HG02973 (cell line): Measurements from ENCODE around the gene GPR176.

Experiments used
- ATAC-seq: cut with Tn5 transposase; IDR thresholded peaks from one replicate; pipeline ENCODE4 v1.9.1; 2021; ENCODE audit warnings: moderate library complexity; ENCODE audit not compliant: unreplicated experiment

GPR176 gene

DNA sequence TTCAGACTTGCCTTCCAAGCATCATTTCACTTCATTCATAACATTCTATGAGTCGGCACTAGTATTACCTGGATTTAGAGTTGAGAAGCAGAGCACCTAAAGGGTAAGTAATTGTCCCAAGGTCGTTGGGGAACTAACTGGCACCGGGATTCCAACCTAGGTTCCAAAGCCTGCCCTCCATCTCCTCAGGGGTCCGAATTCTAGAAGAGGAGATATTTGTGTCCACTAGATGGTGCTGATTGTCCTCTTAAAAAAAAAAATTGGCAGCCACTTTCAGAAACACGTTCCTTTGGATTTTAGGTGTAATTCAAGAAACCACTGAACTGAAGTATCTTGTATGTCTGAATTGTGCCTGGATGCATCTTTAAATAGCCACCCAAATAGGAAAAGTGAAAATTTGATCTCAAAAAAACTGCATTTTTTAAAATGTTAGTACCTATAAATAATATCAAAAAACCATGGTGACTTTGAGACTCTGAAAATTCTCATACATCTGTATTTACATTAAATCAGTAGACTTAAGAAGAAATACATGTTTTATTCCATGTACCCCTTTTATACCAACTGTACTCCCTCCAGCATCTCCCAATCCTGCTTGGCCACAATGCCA lies 133.5 kb downstream of the GPR176 start:
- no peak for ATAC-seq

- ATAC-seq = no peak
Measured at GRCh38 chr15:39785841-39786240, 134.2 kb downstream of the GPR176 start.

DNA sequence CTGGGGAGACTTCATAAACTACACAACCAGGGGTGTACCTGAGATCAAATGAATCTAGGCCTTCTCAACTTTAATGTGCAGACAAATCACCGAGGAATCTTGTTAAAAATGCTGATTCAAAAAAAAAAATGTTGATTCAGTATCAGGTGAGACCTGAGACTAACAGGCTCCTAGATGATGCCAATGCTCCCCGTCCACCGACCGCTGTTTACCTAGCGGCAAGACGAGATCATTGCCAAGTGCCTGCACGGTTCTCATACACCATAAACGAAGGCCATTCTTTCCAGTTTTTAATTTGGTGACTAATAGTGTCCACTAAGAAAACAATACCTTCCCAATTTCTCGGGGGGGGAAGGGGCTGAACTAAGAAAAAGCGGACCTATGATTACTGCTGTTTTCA lies 134.9 kb downstream of the GPR176 start:
- ATAC-seq = no peak

DNA sequence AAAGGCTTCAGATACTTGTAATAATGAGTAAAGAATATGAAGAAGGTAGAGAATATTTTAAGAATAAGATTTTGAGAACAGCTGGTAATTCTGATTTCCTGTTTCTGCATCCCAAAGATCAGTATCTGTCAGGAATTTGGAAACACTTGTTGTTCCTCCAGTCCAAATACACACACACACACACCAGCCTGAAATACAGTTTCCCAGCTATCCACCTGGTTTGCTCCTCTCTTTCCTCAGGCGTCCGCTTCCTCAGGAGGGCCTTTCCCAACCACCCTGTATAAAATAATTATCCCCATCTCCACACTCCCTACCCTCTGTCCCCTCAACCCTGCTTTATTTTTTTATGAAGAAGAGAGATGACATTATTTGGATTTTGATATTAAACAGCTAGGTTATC lies 135.4 kb downstream of the GPR176 start:
- ATAC-seq = no peak

- ATAC-seq = no peak
Measured at GRCh38 chr15:39784125-39784524, 135.9 kb downstream of the GPR176 start.

GRCh38 chr15:39783244-39783820 lies 136.7 kb downstream of the GPR176 start:
- no peak for ATAC-seq

DNA sequence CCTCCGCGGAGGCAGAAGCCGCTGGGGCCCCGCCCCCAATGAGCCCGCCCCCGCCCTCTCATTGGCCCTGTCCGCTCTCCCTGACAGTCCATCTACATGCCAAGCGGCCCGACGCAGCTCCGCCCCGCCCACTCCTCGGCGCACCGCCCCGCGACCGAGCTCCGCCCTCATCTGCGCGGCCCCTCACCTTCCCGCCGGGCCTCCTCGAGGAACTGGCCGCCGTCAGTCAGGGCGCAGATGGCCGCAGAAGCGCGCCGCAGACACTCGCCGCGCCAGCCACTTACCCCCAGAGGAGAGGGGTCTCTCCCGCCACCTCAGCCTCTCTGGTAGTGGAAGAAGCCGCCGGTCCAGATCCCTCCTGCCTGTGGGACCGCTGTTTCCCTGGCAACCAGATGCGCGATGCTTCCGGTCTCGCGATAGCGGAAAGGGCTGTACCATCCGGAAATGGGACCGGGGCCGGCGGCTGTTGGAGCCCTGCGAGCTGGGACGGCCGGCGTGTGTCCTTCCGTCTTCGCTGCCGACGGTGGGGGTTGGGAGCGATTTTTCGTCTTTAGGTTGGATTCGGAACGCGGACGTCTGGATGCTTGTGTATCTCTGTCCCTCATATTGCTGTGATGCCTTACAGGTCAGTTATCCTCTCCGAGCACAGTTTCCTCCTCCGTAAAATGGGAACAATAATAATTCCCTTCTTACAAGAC lies 137.5 kb downstream of the GPR176 start, which contains the start of gene FSIP1:
FSIP1 (minus strand) TSS at position 401 of the 698 bp plus-strand sequence. CDS start 6,317 bp downstream, outside the sequence.
- peak; percentile 95 for ATAC-seq

DNA sequence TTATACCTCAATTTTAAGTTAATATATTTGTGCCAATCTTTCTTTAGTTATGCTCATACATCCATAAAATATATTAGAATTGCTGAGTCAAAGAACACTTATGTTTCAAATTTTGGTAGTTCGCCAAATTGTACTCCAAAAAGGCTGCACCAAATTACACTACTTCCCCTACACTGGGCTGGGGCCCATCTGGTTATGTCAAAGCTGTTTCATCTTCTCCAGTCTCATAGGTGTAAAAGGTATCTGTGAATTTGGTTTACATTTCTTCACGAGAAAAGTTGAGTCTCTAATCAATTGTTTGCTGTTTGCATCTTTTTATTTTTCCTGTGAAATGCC lies 138.1 kb downstream of the GPR176 start:
- ATAC-seq = no peak

- ATAC-seq = no peak
Measured at GRCh38 chr15:39781147-39781966, 138.7 kb downstream of the GPR176 start.

GRCh38 chr15:39778021-39778420 lies 142.0 kb downstream of the GPR176 start:
- no peak for ATAC-seq

GRCh38 chr15:39777496-39777895 lies 142.6 kb downstream of the GPR176 start:
- ATAC-seq = no peak

DNA sequence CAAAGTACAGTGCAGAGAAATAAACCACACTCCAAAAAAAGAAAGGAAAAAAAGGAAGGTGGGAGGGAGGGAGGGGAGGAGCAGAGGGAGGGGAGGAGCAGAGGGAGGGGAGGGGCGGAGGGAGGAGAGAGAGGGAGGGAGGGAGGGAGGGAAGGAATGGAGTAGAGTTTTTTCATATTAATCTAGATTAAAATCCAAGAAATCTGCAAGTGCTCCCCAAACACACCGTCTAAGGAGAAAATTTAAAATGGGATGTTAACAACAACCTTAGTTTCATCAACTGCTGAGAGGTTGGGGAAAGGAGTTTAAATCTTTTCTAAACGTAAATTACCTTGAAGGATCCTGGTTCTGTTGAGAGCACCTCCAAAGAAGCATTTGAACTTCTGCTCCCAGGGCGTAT lies 144.0 kb downstream of the GPR176 start:
- no peak for ATAC-seq

DNA sequence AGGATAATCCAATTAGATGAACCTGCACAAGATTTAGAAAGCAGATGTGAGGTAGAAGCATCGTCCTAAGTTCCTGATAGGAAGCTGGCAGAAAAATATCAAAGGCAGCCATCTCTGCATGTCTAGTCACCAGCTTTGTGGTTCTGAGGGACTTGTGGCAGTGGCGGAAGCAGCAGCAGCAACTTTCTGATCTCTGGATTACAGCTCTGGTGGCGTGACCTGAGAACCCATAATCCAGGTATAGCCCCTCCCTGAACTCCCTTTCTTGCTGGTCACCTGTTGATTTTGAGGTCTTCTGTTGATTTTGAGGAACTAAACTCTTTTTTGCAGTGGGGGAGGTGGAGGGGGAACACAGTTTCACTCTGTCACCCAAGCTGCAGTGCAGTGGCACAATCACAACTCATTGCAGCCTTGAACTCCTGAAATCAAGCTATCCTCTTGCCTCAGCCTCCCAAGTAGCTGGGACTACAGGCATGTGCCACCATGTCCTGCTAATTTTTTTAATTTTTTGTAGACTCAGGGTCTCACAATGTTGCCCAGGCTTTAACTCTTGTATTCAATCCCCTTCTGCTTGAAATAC lies 145.3 kb downstream of the GPR176 start:
- no peak for ATAC-seq

- ATAC-seq = no peak
Measured at GRCh38 chr15:39770748-39771689, 149.0 kb downstream of the GPR176 start.

GRCh38 chr15:39767921-39768320 lies 152.1 kb downstream of the GPR176 start:
- no peak for ATAC-seq

DNA sequence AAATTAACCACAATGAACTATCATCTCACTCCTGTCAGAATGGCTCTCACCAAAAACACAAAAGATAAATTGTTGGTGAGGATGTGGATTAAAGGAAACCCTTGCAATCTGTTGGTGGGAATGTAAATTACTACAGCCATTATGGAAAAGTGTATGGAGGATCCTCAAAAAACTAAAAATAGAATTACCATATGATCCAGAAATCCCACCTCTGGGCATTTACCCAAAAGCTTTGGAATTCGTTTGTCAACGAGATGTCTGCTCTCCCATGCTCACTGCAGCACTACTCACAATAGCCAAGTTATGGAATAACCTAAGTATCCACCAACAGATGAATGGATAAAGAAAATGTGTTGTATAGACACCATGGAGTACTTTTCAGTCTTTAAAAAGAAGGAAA lies 159.1 kb downstream of the GPR176 start:
- ATAC-seq = no peak

- ATAC-seq = no peak
Measured at GRCh38 chr15:39756806-39757522, 163.1 kb downstream of the GPR176 start.

DNA sequence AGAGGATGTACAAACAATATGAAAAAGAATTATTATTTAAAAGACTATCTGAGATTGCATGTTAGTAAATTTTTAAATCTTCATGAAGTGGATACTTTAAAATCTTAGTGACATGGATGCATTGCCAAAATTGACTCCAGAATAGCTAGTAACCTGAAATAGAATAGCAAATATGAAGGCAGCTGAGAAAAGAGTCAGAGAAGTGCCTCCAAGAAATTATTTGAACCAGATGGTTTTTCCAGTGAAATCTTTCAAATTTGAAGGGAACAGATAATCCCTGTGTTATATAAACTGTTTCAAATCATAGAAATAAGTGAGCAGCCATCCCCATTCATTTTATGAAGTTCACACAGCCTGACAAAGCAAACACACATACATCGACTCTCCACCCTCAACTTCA lies 167.1 kb downstream of the GPR176 start:
- no peak for ATAC-seq

GRCh38 chr15:39752246-39752645 lies 167.8 kb downstream of the GPR176 start:
- no peak for ATAC-seq
